ENCODE data around the gene MEI4.

DNA sequence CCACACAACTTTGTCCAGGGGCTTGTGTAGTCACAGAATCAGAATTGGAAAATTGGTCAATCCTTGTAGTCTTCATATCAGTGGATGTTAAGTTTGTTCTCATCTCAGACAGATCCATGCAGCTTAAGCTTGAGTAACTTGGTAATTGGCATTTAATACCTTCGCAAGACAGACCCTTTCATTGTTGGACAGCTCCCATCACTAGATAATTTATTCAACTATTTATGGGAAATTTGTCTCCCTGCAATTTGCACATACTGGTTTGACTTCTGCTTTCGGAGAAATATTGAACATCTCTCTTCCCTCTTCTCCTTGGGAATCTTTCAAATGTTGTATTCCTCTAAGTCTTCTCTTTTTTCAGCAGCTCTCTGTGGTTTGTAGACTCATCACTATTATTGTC, 17.1 kb downstream of the MEI4 start:
- TF ChIP-seq, protein P1, sequence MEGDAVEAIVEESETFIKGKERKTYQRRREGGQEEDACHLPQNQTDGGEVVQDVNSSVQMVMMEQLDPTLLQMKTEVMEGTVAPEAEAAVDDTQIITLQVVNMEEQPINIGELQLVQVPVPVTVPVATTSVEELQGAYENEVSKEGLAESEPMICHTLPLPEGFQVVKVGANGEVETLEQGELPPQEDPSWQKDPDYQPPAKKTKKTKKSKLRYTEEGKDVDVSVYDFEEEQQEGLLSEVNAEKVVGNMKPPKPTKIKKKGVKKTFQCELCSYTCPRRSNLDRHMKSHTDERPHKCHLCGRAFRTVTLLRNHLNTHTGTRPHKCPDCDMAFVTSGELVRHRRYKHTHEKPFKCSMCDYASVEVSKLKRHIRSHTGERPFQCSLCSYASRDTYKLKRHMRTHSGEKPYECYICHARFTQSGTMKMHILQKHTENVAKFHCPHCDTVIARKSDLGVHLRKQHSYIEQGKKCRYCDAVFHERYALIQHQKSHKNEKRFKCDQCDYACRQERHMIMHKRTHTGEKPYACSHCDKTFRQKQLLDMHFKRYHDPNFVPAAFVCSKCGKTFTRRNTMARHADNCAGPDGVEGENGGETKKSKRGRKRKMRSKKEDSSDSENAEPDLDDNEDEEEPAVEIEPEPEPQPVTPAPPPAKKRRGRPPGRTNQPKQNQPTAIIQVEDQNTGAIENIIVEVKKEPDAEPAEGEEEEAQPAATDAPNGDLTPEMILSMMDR (IDR thresholded peaks at IDR 0.05) = no peak
- TF ChIP-seq POLR2A (IDR thresholded peaks at IDR 0.05) = no peak
